GM12892 (cell line): ENCODE results near the gene PIM1.

Source experiments
- DNase-seq: peaks from one replicate; pipeline ENCODE4 v3.0.0; 2011; ENCODE audit not compliant: insufficient read length
- FAIRE-seq: peaks from 2 replicates; lab custom pipeline; 2011; peaks lifted over from hg19 to GRCh38; lab: Jason Lieb, UNC
- POLR2A ChIP-seq: IDR thresholded peaks from 2 replicates; pipeline ENCODE4 v1.6.1; 2011; ENCODE audit warnings: low read depth, low read length, control low read depth
- POLR2AphosphoS5 ChIP-seq: IDR thresholded peaks from 2 replicates; pipeline ENCODE4 v1.6.1; 2011; ENCODE audit warnings: low read depth, low read length, control low read depth
- TAF1 ChIP-seq: IDR thresholded peaks from 2 replicates; pipeline ENCODE4 v1.6.1; 2011; ENCODE audit warnings: low read depth, mild to moderate bottlenecking, control low read depth, low read length, borderline replicate concordance

PIM1 gene

GRCh38 chr6:37206622-37207021 is 36.7 kb downstream of the PIM1 start:
- TF ChIP-seq POLR2AphosphoS5 = no peak
- TF ChIP-seq TAF1 = no peak
- no peak for TF ChIP-seq POLR2A
- DNase-seq = no peak
- FAIRE-seq = no peak

- DNase-seq = peak; percentile 60
- TF ChIP-seq POLR2A = no peak
- no peak for TF ChIP-seq TAF1
- TF ChIP-seq POLR2AphosphoS5 = no peak
- FAIRE-seq = peak; percentile 58
Observed at GRCh38 chr6:37207903-37208456, 38.0 kb downstream of the PIM1 start.

GRCh38 chr6:37208793-37209192 is 38.8 kb downstream of the PIM1 start:
- FAIRE-seq = no peak
- TF ChIP-seq TAF1 (no peak), POLR2AphosphoS5 (no peak), POLR2A (no peak)

GRCh38 chr6:37209461-37210205 is 39.7 kb downstream of the PIM1 start:
- DNase-seq = no peak
- no peak for FAIRE-seq
- TF ChIP-seq POLR2A = no peak
- TF ChIP-seq TAF1 = no peak
- no peak for TF ChIP-seq POLR2AphosphoS5

More at GRCh38 chr6:37208793-37209192, 38.8 kb downstream of the PIM1 start:
- no peak for DNase-seq

GRCh38 chr6:37210313-37210968 is 40.5 kb downstream of the PIM1 start:
- no peak for TF ChIP-seq POLR2AphosphoS5
- no peak for TF ChIP-seq TAF1
- no peak for TF ChIP-seq POLR2A
- peak; percentile 37 for DNase-seq
- FAIRE-seq = no peak

- no peak for FAIRE-seq
- no peak for DNase-seq
- TF ChIP-seq POLR2A = no peak
- no peak for TF ChIP-seq POLR2AphosphoS5
- no peak for TF ChIP-seq TAF1
Observed at GRCh38 chr6:37212268-37212667, 42.3 kb downstream of the PIM1 start.

- TF ChIP-seq POLR2A (no peak), TAF1 (no peak), POLR2AphosphoS5 (no peak)
- DNase-seq (no peak), FAIRE-seq (no peak)
Observed at GRCh38 chr6:37218061-37218460, 48.1 kb downstream of the PIM1 start.

- no peak for TF ChIP-seq TAF1
- FAIRE-seq (no peak), DNase-seq (no peak)
Observed at GRCh38 chr6:37218511-37218910, 48.6 kb downstream of the PIM1 start.

- no peak for TF ChIP-seq POLR2AphosphoS5
- no peak for TF ChIP-seq POLR2A
- TF ChIP-seq TAF1 = no peak
- FAIRE-seq = no peak
- no peak for DNase-seq
Observed at GRCh38 chr6:37221585-37222124, 51.7 kb downstream of the PIM1 start.

GRCh38 chr6:37222125-37222967 is 52.4 kb downstream of the PIM1 start:
- FAIRE-seq (peak; percentile 88), DNase-seq (peak; percentile 68)
- TF ChIP-seq POLR2AphosphoS5 (no peak), TAF1 (no peak), POLR2A (peak; percentile 33; the same call in 1 of the 2 replicates)

GRCh38 chr6:37222992-37223391 is 53.0 kb downstream of the PIM1 start:
- no peak for DNase-seq
- TF ChIP-seq TAF1 (no peak), POLR2AphosphoS5 (no peak), POLR2A (no peak)
- no peak for FAIRE-seq
